ENCODE measurements around the gene BLOC1S6. TPM values are rescaled to one million over a fixed set of nuclear protein-coding genes. Genes with fewer than 3 reads are reported as not detected.

BLOC1S6 gene, protein sequence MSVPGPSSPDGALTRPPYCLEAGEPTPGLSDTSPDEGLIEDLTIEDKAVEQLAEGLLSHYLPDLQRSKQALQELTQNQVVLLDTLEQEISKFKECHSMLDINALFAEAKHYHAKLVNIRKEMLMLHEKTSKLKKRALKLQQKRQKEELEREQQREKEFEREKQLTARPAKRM
- total RNA-seq: 10 to 100 TPM; 43.3 to 46.8 TPM
- polyA plus RNA-seq (2013, experiment 1 of 2): 48.4 TPM
- 46.7 TPM for polyA plus RNA-seq (2013, experiment 2 of 2)
- long read RNA-seq, experiment 1, full-length matches to known transcripts: 6 of 7 reads
- long read RNA-seq, experiment 1, partial matches to known transcripts: 1 of 7 reads
- long read RNA-seq, experiment 1, other reads (novel, unspliced or antisense): 0 of 7 reads
- long read RNA-seq, experiment 2, full-length matches to known transcripts: 48 of 59 reads
- long read RNA-seq, experiment 2, partial matches to known transcripts: 10 of 59 reads
- long read RNA-seq, experiment 2, other reads (novel, unspliced or antisense): 1 of 59 reads
- long read RNA-seq, experiment 3, full-length matches to known transcripts: 131 of 152 reads
- long read RNA-seq, experiment 3, partial matches to known transcripts: 11 of 152 reads
- long read RNA-seq, experiment 3, other reads (novel, unspliced or antisense): 10 of 152 reads
- long read RNA-seq, experiment 4, full-length matches to known transcripts: 42 of 43 reads
- long read RNA-seq, experiment 4, partial matches to known transcripts: 1 of 43 reads
- long read RNA-seq, experiment 4, other reads (novel, unspliced or antisense): 0 of 43 reads

DNA sequence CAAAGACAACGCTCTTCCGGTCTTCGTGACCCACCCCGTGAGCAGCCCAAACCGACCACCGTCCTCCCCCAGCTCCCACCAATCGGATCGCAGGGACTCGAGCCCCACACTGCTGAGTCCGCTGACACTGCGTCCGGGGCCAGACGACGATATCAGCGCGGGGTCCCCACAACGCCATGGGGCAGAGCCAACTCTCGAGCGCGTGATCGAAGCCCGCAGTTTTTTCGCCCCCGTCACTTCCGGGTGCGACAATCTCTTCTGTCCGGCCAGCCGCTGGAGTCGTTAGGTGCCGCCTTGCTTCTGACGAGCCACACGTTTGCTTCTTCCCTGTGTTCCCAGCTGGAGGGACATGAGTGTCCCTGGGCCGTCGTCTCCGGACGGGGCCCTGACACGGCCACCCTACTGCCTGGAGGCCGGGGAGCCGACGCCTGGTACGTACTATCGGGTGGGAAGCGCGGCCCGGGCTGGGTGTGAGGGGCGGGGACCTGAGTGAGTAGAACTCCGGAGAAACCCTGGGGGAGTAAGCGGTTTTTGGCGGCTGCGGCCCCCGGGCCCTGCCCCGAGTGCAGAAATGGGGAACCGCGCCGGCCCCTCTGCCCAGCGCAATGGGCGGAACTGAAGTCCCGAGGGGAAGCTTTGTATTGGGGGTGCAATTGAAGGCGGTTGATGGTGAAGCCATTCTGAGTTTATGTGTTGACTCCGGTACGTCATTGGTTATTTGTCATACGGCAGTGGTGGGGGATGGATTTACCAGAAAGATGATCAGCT is at the start of gene BLOC1S6:
TSS of gene BLOC1S6 (plus strand) at position 285 of the 768 bp plus-strand sequence. CDS start at position 350, 65 bp downstream.
- H3K4me1 Mint-ChIP-seq: peaks cover 25% of the 10 kb centered on the region
- Histone ChIP-seq H3K27ac (ENCODE audit: low read depth, low read length) (peak within 1 kb of the TSS; percentile 99), H3K36me3 (ENCODE audit: control insufficient read depth, insufficient read depth, low read length) (peaks cover 8% of the 10 kb centered on the region), H3K9ac (ENCODE audit: extremely low read depth, low read length, poor library complexity, severe bottlenecking) (peak within 1 kb of the TSS; percentile 98), H3K4me3 (ENCODE audit: low read length) (peak within 1 kb of the TSS; percentile 94), H3K9me3 (ENCODE audit: control insufficient read depth, low read length) (peaks cover 12% of the 10 kb centered on the region), H3K27me3 (ENCODE audit: control insufficient read depth, insufficient read depth, low read length, poor library complexity, severe bottlenecking) (no peaks in the 10 kb centered on the region), H3K4me1 (ENCODE audit: control insufficient read depth, insufficient read depth, low read length) (peaks cover 3% of the 10 kb centered on the region)
- peaks cover 9% of the 10 kb centered on the region for H3K36me3 Mint-ChIP-seq (ENCODE audit: low read depth)
- TF ChIP-seq, protein P1, sequence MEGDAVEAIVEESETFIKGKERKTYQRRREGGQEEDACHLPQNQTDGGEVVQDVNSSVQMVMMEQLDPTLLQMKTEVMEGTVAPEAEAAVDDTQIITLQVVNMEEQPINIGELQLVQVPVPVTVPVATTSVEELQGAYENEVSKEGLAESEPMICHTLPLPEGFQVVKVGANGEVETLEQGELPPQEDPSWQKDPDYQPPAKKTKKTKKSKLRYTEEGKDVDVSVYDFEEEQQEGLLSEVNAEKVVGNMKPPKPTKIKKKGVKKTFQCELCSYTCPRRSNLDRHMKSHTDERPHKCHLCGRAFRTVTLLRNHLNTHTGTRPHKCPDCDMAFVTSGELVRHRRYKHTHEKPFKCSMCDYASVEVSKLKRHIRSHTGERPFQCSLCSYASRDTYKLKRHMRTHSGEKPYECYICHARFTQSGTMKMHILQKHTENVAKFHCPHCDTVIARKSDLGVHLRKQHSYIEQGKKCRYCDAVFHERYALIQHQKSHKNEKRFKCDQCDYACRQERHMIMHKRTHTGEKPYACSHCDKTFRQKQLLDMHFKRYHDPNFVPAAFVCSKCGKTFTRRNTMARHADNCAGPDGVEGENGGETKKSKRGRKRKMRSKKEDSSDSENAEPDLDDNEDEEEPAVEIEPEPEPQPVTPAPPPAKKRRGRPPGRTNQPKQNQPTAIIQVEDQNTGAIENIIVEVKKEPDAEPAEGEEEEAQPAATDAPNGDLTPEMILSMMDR (conservative IDR thresholded peaks at IDR 0.05): no peak
- peak within 1 kb of the TSS; percentile 90 for H3K4me3 Mint-ChIP-seq
- peaks cover 23% of the 10 kb centered on the region for H3K9me3 Mint-ChIP-seq
- H3K27me3 Mint-ChIP-seq (ENCODE audit: insufficient read depth): no peaks in the 10 kb centered on the region
- peak within 1 kb of the TSS; percentile 100 for H3K27ac Mint-ChIP-seq
- DNase-seq: peak; percentile 96
- 0% methylated on average over 22 to 62 of the region's 62 CpGs for WGBS, 2 experiments (ENCODE audit: insufficient coverage in 1 of 2, insufficient read length in 1 of 2)

GRCh38 chr15:45539680-45540079 is 47.5 kb upstream of the BLOC1S6 start:
- Mint-ChIP-seq H3K36me3 (ENCODE audit: low read depth) (no peaks in the 10 kb centered on the region), H3K27me3 (ENCODE audit: insufficient read depth) (peaks cover 5% of the 10 kb centered on the region), H3K4me3 (no peak overlapping the region), H3K9me3 (no peaks in the 10 kb centered on the region), H3K27ac (no peak overlapping the region), H3K4me1 (peaks cover 22% of the 10 kb centered on the region)
- TF ChIP-seq, protein P1 (conservative IDR thresholded peaks at IDR 0.05): no peak
- DNase-seq: no peak
- Histone ChIP-seq H3K27ac (ENCODE audit: low read depth, low read length) (no peak overlapping the region), H3K9me3 (ENCODE audit: control insufficient read depth, low read length) (no peaks in the 10 kb centered on the region), H3K27me3 (ENCODE audit: control insufficient read depth, insufficient read depth, low read length, poor library complexity, severe bottlenecking) (no peaks in the 10 kb centered on the region), H3K9ac (ENCODE audit: extremely low read depth, low read length, poor library complexity, severe bottlenecking) (no peak overlapping the region), H3K4me3 (ENCODE audit: low read length) (no peak overlapping the region), H3K4me1 (ENCODE audit: control insufficient read depth, insufficient read depth, low read length) (peaks cover 11% of the 10 kb centered on the region), H3K36me3 (ENCODE audit: control insufficient read depth, insufficient read depth, low read length) (no peaks in the 10 kb centered on the region)
- 91% methylated on average over 2 to 3 of the region's 3 CpGs for WGBS, 2 experiments (ENCODE audit: insufficient coverage in 1 of 2, insufficient read length in 1 of 2)

- Histone ChIP-seq H3K4me3 (ENCODE audit: low read length) (no peak overlapping the region), H3K4me1 (ENCODE audit: control insufficient read depth, insufficient read depth, low read length) (peaks cover 6% of the 10 kb centered on the region), H3K9me3 (ENCODE audit: control insufficient read depth, low read length) (no peaks in the 10 kb centered on the region), H3K27me3 (ENCODE audit: control insufficient read depth, insufficient read depth, low read length, poor library complexity, severe bottlenecking) (no peaks in the 10 kb centered on the region), H3K9ac (ENCODE audit: extremely low read depth, low read length, poor library complexity, severe bottlenecking) (no peak overlapping the region), H3K36me3 (ENCODE audit: control insufficient read depth, insufficient read depth, low read length) (no peaks in the 10 kb centered on the region), H3K27ac (ENCODE audit: low read depth, low read length) (no peak overlapping the region)
- DNase-seq: no peak
- H3K4me1 Mint-ChIP-seq: peaks cover 16% of the 10 kb centered on the region
- no peaks in the 10 kb centered on the region for H3K9me3 Mint-ChIP-seq
- H3K27ac Mint-ChIP-seq: no peak overlapping the region
- TF ChIP-seq, protein P1 (conservative IDR thresholded peaks at IDR 0.05): no peak
- WGBS, 2 experiments (ENCODE audit: insufficient coverage in 1 of 2, insufficient read length in 1 of 2): 88% methylated on average over 1 of the region's 1 CpG; no CpG with 5 or more reads in 1 of the 2 experiments
- peaks cover 5% of the 10 kb centered on the region for H3K27me3 Mint-ChIP-seq (ENCODE audit: insufficient read depth)
- no peaks in the 10 kb centered on the region for H3K36me3 Mint-ChIP-seq (ENCODE audit: low read depth)
- H3K4me3 Mint-ChIP-seq: no peak overlapping the region
Observed at GRCh38 chr15:45540531-45540930, 46.6 kb upstream of the BLOC1S6 start.
